GM21528 (cell line): Measurements from ENCODE around the gene ZNF90.
"Not testable (repeated sequence)": the region's sequence is repeated elsewhere in the genome, so short reads cannot be mapped to it uniquely, and the experiment has no call there.

Experiments
- ATAC-seq: cut with Tn5 transposase; IDR thresholded peaks from one replicate; pipeline ENCODE4 v1.9.1; 2021; ENCODE audit warnings: mild to moderate bottlenecking, moderate library complexity; ENCODE audit not compliant: unreplicated experiment, low FRiP score

ZNF90 gene

GRCh38 chr19:20102097-20102496, 24.3 kb downstream of the ZNF90 start:
- ATAC-seq = no peak

- no peak for ATAC-seq
Measured at GRCh38 chr19:20103091-20103740, 25.4 kb downstream of the ZNF90 start.

- no peak for ATAC-seq
Measured at GRCh38 chr19:20107301-20107700, 29.5 kb downstream of the ZNF90 start.

GRCh38 chr19:20118064-20118839, 40.5 kb downstream of the ZNF90 start:
- not testable (repeated sequence) for ATAC-seq

- no peak for ATAC-seq
Measured at GRCh38 chr19:20124879-20125278, 47.1 kb downstream of the ZNF90 start.

- ATAC-seq = not testable (repeated sequence)
Measured at GRCh38 chr19:20132933-20133332, 55.1 kb downstream of the ZNF90 start.

GRCh38 chr19:20137714-20138113, 59.9 kb downstream of the ZNF90 start:
- not testable (repeated sequence) for ATAC-seq

GRCh38 chr19:20151617-20152145, 73.9 kb downstream of the ZNF90 start:
- ATAC-seq = no peak

- not testable (repeated sequence) for ATAC-seq
Measured at GRCh38 chr19:20152506-20152905, 74.7 kb downstream of the ZNF90 start.

GRCh38 chr19:20153281-20153680, 75.5 kb downstream of the ZNF90 start:
- no peak for ATAC-seq

GRCh38 chr19:20154636-20155035, 76.8 kb downstream of the ZNF90 start:
- ATAC-seq = no peak

- no peak for ATAC-seq
Measured at GRCh38 chr19:20162821-20163220, 85.0 kb downstream of the ZNF90 start.

GRCh38 chr19:20164456-20164855, 86.7 kb downstream of the ZNF90 start:
- ATAC-seq = no peak

GRCh38 chr19:20165971-20166592, 88.3 kb downstream of the ZNF90 start:
- no peak for ATAC-seq

GRCh38 chr19:20167020-20167644, 89.3 kb downstream of the ZNF90 start, which contains the start of gene ZNF486:
Gene ZNF486, plus strand, starts transcription at chr19:20167214. Its CDS starts 117 bp downstream, at chr19:20167331.
- ATAC-seq = peak; percentile 90

GRCh38 chr19:20167651-20168122, 89.9 kb downstream of the ZNF90 start:
- no peak for ATAC-seq
